H1 (cell line): ENCODE data around the gene HES7. TPM values are rescaled to one million over a fixed set of nuclear protein-coding genes. Genes with fewer than 3 reads are reported as not detected.

Experiments used
- CHD7 ChIP-seq: fragments of 300-600 bp; sonication (generic); IDR thresholded peaks from 2 replicates; pipeline ENCODE4 v1.7.1; 2012; ENCODE audit warnings: low read length, moderate library complexity, mild to moderate bottlenecking, inconsistent platforms; ENCODE audit not compliant: insufficient replicate concordance
- GTF2F1 ChIP-seq: IDR thresholded peaks from 2 replicates; pipeline ENCODE4 v1.6.1; 2012; ENCODE audit warnings: low read depth, low read length, improper control_type of control experiment, borderline replicate concordance
- HDAC2 ChIP-seq, 2 experiments: fragments of 300-600 bp in 1 of 2; sonication (generic) in 1 of 2; IDR thresholded peaks; 2 replicates each; pipeline ENCODE4 v1.6.1; 2011 to 2012; ENCODE audit warnings: low read depth in 2 of 2, low read length in 2 of 2, mild to moderate bottlenecking in 2 of 2, moderate library complexity in 2 of 2, borderline replicate concordance in 1 of 2, inconsistent platforms in 1 of 2
- MAFK ChIP-seq: IDR thresholded peaks from 2 replicates; pipeline ENCODE4 v1.6.1; 2012; ENCODE audit warnings: low read depth, mild to moderate bottlenecking, improper control_type of control experiment, low read length
- POU5F1 ChIP-seq: IDR thresholded peaks from 2 replicates; pipeline ENCODE4 v1.6.1; 2011; ENCODE audit warnings: low read depth, mild to moderate bottlenecking, low read length, moderate library complexity
- SP1 ChIP-seq: IDR thresholded peaks from 2 replicates; pipeline ENCODE4 v1.6.1; 2011; ENCODE audit warnings: low read depth, low read length
- SP2 ChIP-seq: IDR thresholded peaks from 2 replicates; pipeline ENCODE4 v1.6.1; 2012; ENCODE audit warnings: mild to moderate bottlenecking, low read length, inconsistent platforms
- SP4 ChIP-seq: IDR thresholded peaks from 2 replicates; pipeline ENCODE4 v1.6.1; 2012; ENCODE audit warnings: low read length, inconsistent platforms
- YY1 ChIP-seq: IDR thresholded peaks from 2 replicates; pipeline ENCODE4 v1.6.1; 2011; ENCODE audit warnings: low read depth, mild to moderate bottlenecking, low read length
- polyA plus RNA-seq, 7 experiments: library from polyadenylated mRNA; depleted of rRNA in 3 of 7; stranded (reverse) in 5 of 7; unstranded in 2 of 7; fragments of >200 nt in 5 of 7; fragments of 200-250 nt in 2 of 7; gene quantifications; 1 replicate in 5 of 7; 2 replicates in 1 of 7; 4 replicates in 1 of 7; pipeline versions ENCODE4 v1.2.1 to v1.2.3, GENCODE V29; 2011 to 2013; ENCODE audit warnings: missing spikeins in 2 of 7, mixed read lengths in 2 of 7
- total RNA-seq: library from RNA; stranded (reverse); fragmentation: NEBNext Ultra II Directional; extraction: Animal tissue kit (Norgen Biotek cat#: 25700); gene quantifications from 2 replicates; pipeline ENCODE4 v1.2.1, GENCODE V29; 2021

Gene HES7
- total and polyA plus RNA-seq, 2 of the 8 experiments (the other 6 are each of a cell fraction or from before 2014, with no cell fraction given): 0.20 to 0.32 TPM

GRCh38 chr17:8120520-8121406 lies 3.1 kb downstream of the HES7 start (continued):
- TF ChIP-seq SP4 (no peak), POU5F1 (0 out of 2 replicates have a peak, but pooled peaks have one; percentile 57), SP2 (no peak), MAFK (peak; percentile 47; the same call in 1 of the 2 replicates), SP1 (no peak), YY1 (0 out of 2 replicates have a peak, but pooled peaks have one; percentile 55), GTF2F1 (no peak), HDAC2 (IDR thresholded peaks at IDR 0.05; ENCODE audit: borderline replicate concordance in 1 of 2, low read depth in 2 of 2, low read length in 2 of 2) (no peak), CHD7 (no peak)
